ENCODE results near the gene RDH14.

RDH14 gene

DNA sequence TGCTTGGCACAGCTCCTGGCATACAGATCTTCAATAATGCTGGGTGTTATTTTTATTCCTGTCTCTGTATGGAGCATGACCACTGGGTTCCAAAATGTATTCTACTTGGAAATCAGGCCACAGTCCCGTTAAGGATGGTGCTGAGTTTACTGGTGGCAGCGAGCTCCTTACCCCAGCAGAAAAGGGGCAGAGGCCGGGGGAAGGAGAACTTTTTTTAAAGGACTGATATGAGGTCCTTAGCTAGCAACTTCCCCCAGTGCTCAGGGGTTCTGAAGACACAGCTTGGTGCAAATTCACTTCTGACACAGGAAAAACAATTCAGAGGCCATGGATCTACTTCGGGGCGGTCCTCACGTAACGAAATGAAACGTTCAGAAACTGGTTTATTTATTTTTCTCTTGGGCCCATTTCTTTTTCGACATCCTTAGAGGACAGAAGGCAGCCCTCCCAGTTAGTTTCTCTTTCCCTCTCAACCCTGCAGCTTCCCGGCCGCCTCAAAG is 872 bp downstream of the RDH14 start:
- DNase-seq = no peak

DNA sequence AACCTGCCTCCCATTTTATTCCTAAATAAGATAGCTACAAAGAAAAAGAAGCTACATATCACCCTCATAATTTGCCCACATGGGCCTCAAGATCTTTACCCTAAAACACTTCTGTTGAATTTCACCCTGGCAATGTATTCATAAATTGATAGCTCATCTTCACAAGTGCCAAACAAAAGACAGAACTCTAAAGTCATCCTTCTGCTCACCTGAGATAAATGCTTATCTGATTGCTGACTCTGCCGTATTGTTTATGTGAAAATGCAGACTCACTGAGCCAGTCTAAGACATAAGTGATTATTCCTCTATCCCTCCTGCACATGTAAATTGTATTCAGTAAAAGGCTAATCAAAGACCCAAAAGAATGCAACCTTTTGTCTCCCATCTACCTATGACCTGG is 2.0 kb downstream of the RDH14 start:
- DNase-seq = no peak

DNA sequence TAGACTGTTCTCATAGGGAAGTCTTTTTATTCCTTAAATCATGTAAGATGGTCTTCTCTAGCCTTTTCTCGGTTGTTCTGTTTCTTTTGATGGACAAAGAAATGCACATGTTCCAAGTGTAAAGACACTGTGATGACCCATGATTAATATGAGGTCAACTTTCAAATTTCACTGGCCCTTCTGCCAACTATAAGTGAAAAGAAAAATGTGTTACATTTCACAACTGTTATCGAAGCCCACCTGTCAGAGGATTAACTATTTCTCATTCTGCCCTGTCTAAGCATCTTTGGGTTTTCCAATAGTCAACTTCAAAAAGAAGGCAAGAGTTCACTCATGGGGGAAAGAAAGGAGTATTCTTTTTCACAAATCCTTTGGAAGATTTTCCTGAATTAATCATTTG is 3.3 kb downstream of the RDH14 start:
- DNase-seq = no peak

DNA sequence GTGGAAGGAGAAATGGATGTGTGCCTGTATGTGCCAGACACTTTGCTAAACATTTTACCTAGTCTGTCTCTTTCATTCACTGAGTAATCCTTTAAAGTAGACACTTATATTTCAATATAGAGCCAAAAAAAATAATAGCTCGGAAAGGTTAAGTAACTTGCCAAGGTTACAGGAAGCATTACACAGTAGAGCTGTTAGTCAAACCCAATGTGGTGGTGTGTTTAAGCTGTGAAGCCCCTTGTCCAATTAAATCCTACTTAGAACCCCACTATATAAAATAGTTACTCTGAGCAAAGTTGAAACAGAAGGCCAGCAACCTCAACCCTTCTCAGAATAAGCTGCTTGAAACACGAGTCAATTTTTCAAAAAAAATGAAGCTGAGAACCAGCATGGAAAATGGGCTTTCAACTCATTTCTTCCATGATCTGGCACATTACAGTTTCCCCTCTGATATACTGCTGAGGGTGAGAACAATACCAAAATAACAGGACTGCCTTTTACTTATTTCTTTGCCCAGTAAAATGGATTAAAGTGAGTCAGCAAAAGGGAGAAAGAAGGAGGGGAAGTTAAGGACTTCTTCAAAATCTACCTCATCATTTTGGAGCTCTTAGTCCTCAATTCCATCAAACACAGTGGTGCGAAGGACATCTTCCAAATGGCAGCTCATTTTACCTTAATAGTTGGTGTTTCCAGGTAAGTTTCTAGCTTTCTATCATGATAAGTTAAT is 7.9 kb downstream of the RDH14 start:
- DNase-seq = no peak

DNA sequence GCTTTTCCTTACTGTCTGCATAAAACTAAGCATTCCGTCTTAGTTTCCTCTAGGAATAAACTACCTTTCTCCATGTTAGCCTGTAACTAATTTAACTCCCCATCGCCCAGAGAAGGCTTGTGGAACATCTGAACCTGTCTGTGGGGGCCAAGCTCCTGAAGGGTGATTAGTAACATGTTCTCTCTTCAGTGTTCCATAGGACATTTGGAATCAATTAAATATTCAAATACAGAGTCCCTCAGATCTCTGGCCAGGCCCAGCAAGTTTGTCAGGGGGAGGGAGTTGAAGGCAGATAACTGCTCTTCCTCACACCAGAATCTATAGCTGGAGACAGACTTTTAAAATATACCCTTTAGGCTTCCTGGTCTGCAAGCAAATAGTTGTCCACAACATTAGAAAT is 8.8 kb downstream of the RDH14 start:
- no peak for DNase-seq

DNA sequence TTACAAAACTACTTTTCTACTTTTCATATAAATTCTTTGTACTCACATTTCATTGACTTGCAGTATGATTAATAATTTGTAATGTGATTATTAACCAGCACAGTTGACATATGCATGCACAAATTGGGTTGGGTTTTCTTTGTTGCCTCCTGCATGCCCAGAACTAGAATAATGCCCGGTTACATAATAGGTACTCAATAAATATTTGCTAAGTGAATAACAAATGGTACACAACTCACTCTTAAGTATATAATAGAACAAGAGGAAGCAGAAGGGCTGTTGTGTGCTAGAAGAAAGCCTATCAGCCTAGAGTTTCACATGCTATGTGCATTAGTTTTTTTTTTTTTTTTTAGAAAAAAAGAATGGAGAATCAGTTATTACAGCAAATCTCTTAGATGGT is 9.3 kb downstream of the RDH14 start:
- peak; percentile 16 for DNase-seq

DNA sequence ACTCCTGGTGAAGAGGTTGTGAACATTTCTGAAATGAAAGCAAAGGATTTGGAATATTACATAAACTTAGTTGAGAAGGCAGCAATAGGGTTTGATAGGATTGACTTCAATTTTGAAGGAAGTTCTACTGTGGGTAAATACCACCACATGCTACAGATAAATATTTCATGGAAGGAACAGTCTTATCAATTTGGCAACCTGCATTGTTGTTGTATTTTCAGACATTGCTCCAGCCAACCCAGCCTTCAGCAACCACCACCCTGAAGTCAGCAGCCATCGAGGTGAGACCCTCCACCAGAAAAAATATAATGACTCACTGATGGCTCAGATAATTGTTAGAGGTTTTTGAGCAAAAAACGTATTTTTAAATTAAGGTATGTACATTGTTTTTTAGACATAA is 10.0 kb downstream of the RDH14 start:
- DNase-seq = no peak

DNA sequence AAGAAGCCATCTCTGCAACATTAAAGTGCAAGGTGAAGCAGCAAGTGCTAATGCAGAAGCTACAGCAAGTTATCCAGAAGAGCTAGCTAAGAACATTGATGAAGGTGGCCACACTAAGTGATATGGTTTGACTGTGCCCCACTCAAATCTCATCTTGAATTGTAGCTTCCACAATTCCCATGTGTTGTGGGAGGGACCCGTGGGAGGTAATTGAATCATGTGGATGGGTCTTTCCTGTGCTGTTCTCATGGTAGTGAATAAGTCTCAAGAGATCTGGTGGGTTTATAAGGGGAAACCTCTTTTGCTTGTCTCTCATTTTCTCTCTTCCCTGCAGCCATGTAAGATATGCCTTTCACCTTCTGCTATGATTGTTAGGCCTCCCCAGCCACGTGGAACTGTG is 11.4 kb downstream of the RDH14 start:
- no peak for DNase-seq

DNA sequence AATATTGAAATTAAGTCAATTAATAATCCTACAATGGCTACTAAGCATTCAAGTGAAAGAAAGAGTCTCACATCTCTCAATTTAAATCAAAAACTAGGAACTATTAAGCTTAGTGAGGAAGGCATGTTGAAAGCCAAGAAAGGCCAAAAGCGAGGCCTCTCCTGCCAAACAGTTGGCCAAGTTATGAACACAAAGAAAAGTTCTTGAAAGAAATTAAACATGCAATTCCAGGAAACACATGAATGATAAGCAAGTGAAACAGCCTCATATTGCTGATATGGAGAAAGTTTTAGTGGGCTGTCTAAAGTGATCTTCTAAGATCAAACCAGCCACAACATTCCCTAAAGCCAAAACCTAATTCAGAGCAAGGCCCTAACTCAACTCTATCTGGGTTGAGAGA is 11.8 kb downstream of the RDH14 start:
- no peak for DNase-seq

DNA sequence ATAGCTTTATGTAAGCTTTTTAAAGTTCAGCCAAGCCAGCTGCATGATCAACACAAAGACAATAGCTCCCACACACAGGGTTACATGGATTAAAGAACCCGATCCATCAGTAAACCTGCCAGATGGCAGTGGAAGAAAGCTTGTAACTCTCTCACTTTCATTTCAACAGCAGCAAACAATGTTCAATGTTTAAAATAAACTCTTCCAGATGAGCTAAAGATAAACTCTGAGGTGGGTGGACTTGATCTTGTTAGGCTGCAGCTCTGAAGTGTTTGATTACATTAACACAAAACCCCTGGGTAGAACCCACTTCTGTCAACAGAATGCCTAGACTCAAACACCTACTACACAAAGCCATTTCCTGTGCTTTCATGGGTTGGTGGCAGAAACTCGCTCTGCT is 13.9 kb downstream of the RDH14 start:
- DNase-seq = peak; percentile 52

DNA sequence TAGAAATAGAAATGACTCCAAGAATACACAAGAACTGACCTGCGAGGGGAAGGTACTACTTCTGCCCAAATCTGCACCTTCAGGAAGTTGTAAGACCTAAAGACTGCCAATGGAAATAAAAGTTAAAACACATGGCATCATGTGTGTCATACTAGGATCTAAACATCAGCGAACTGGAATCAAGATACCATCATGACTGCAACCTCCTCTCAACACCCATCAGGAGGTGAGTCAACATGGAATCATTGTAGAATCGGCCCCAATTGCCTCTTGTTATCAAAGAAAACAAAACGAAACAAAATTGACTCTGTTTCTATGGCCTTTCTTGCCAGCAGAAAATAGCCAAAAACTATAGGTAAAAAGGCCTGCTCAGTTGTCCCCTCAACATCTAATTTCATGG is 15.1 kb downstream of the RDH14 start:
- no peak for DNase-seq

DNA sequence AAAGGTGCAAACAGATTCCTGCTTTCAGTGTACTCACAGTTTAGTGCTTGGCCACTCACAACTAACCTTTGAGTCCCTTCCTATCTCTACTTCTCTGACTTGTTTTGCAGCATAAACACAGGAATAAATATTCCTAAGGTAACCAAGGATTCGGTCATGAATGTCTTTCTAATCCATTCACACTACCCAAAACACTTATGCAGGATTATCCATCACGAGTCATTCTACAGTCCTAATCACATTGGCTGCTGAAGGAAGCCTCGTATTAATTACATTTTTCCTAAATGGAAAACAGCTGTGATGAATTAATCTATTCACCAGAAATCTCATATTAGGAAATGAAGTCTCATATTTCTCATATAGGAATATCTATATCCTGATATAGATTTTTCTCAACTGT is 16.3 kb downstream of the RDH14 start:
- DNase-seq = no peak

DNA sequence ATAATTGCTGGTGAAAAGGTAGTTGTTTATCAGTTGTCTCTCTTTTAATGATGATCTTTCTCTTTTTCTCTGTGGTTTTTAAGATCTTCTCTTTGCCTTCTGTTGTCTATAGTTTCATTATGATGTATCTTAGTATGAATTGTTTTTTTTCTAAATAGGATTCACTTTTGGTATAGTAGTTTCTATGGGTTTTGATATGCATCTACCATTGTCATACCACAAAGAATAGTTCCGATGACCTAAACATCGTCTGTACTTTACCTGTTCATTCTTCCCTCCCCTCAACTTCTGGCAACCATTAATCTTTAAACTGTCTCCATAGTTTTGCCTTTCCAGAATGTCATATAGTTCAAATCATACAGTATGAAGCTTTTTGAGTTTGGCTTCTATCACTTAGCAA is 19.6 kb downstream of the RDH14 start:
- DNase-seq = no peak

DNA sequence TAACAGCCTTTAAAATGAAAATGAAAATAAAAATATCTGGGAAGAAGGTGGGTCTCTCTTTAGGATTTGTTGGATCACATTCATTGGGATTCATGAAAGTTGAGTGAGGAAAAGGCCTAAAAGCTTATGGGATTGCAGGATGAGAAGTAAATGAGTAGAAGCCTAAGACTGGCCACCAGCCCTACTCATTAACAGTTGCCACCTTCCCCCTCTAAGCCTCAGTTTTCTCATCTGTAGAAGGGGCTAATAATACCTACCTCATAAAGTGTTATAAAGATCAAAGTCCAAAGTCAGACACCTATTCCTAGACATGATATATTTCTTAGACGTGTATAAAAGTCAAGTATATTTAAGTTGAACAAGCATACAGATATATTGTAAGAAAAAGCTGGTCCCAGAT is 23.8 kb downstream of the RDH14 start:
- no peak for DNase-seq

DNA sequence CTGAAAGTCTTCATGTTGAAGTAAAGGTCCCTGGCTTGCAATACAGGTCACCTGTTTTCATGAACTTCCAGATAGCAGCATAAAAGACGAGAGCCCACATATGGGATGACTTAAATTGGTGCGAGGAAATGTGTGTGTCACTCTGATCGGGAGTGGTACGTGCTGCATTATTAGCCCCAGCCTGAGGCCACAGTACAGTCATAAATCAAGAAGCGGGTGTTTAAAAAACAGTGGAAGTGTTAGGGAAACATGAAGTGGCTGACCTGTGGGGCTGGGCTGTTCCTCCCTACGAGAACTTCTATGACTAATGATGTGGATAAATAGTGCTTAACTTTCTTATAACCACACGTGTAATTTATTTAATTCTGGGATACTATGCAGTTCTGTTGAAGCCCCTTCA is 24.4 kb downstream of the RDH14 start:
- DNase-seq = no peak

DNA sequence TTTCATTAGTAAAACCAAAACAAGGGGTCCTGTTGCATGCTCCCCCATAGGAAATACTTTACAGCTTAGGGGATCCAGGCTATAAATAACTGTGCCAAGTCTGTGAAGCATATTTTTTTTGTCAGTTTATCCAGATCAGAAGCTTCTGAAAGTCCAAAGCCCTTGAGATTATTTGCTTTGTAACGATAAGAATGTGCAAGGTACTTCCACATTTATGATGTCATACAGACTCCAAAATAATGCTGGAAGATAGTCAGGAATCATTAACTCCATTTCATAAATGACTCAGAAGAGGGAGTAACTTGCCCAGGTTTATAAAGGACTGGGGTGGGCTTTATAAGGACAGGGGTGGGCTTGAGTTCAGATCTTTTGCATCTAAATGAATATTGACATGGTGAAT is 29.3 kb downstream of the RDH14 start:
- DNase-seq = no peak

DNA sequence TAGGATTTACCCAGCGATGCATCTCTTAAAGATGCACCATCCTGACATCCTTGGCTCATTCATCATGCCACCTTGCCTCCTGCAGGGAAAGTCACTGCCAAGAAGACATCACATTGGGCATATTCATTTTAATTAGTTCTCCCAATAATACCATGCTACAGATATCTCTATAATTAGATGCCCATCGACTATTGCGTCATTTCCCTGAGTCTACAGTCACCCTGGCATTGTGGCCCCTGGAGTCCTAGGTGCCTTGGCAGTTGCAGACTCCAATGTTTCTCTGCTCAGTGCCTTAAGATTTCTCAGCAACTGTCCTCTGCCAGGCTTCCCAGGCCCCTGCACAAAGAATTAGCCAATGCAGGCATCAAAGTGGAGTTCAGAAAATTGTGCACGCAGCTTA is 32.6 kb downstream of the RDH14 start:
- DNase-seq = no peak

DNA sequence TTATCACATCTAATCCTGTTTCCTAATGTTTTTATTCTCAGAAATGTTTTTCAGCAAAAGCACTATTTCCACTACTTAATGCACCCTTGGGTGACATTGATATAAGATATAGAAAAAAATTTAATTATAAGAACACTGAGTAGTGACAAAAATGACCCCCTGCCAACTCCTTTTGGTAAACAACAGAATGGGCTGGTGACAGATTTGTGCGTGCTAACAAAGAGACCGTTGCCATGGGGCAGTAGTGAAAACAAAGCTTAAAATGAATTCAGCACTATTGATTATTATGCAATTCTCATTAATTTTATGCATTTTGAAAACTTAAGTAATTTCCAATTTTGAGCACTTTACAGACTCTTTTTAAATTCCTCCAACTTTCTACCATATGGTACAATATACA is 33.1 kb downstream of the RDH14 start:
- no peak for DNase-seq

DNA sequence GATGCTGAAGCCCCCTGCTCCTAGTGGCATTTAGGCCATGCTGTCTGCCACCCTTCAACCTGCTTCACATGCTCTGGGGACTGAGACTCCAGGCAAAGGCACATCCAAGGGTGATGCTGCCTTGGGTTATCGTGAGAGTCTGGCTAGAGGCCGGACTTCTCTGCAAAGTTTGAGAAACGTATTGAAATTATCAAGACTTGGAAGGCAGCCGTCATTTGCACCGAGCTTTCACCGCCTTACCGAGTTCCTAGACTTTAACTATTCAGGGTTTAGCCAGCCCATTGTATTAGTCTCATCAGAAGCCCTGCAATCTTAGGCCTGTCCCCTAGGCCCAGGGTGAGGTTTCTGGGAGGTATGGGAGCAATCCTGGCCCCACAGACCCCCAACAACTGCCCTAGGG is 34.0 kb downstream of the RDH14 start:
- DNase-seq = no peak

DNA sequence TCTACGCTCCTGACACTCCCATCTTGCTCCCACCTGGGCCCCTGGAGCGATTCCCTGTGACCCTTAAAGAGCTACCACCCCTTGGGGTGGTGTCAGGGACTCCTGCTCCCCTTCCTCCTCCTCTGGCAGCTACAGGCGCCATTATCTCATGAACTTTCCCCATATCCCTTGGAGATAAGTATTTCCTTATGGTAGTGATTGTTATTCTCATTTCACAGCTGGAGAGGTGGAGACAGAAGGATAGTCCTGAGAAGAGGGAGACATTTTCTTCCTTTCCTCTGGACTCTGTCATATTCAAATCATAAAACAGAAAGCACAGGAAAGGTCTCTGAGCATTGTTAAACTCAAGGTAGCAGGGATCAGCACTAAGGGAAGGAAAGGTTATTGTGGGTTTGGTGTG is 34.6 kb downstream of the RDH14 start:
- no peak for DNase-seq

DNA sequence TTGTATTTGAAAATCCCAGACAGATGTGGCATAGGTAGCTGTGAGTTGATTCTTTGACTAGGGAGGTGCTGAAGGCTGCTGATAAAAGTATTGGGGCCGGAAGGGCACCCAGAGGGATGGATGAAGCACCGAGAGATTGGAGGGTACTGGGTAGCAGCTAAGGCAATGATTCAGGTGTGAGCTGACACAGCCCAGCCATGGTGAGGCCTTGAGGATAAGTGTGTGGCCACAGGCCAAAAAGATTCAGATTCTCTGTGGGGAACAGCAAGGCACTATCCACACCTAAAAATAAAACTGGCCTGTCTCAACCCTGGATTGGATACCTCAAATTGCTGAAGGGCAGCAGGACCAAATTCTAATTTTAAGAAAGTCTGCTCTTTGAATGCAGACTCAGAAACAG is 35.2 kb downstream of the RDH14 start:
- no peak for DNase-seq

DNA sequence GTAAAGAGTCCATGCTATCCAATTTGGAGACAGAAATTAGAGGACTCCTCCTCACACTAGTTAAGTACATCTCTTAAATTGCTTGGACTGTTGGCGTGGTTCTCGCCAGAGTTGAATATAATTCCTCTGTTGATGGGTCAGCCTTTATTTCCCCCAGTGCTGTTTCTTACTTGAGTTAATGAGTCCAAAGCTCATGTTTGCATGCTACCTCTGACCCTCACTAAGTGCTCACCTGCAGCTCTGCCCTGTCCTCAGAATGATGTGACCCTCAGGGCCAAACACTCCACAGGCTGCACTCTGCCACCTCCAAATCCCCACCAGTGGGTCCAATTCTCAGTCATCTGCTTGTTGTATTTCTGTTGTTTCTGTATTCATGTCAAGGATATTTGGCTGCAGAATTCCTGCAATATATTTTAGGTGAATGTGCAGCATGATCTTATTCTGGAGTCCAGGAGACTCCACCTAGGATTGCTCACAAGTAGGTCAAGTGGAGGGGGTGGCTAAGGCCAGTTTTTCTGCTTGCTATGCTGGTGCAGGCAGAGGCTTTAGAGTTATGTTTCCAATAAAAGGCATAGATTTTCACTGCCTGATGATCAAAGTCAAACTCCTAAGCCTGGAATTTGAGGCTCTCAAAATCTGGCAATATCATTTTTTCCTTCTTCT is 37.8 kb downstream of the RDH14 start:
- DNase-seq = no peak

DNA sequence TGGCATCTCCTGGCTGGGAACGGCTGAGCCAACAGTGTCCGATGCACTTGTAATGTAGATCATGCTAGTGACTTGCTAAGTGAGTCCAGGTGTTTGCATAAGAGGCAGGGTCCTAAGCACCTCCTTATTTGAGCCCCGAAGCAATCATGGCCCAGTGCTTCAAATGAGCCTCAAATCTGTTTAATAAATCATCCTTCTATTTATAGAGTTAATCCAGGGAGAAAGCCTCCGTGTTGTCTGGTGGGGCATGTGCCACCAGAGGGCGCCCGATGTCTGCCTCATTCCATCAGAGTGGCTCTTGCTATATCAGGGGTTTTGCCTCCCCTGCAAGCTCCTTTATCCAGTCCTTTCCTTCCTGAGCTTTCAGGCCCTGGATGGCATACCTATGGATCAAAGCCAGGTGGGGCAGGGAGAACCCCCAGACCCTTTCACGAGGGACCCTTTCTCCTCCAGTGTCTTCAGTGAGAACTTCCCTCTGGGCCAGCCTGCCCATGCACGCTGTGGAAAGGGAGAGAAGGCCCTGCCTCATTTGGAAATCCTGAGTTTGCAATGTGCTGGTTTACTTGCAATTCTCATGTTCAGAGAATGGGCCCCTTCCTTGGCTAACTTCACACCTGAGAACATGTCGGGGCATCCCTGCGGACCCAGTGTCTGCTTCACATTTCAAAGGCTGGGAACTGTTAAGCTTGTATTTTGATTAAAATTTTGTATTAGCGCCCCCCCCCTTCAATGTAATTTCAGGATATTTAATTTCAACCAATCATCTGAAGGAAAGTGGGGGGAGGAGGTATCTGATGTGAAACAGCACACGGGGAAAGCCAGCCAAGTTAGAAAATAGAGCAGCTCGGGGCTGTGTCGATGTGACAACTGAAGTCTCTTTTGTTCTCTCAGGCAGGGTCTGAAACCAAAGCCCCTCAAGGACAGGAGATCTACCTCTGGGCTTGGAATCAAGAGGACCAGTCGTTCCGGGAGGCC is 39.7 kb downstream of the RDH14 start:
- peak; percentile 62 for DNase-seq

Data from NCI-H146 (cell line).